Caco-2 (cell line): ENCODE data around the gene EFNA3. TPM values are rescaled to one million over a fixed set of nuclear protein-coding genes. Genes with fewer than 3 reads are reported as not detected.

Experiments
- BruUV-seq: library from RNA; stranded (reverse); fragments of 400-500 nt; replicated peaks from 2 replicates; lab custom pipeline; 2021; lab: Mats Ljungman, UMichigan
- CTCF ChIA-PET: fragments of 300-600 bp; sonication (Branson Sonifier 250); formaldehyde crosslinking; loops from one replicate; lab custom pipeline; 2022; ENCODE audit warnings: antibody characterized with exemption; lab: Charles Lee
- POLR2A ChIA-PET: fragments of 300-600 bp; sonication (Branson Sonifier 250); formaldehyde crosslinking; loops from one replicate; lab custom pipeline; 2022; ENCODE audit warnings: antibody characterized with exemption; lab: Charles Lee
- DNase-seq, 2 experiments: peaks; one replicate each; pipeline versions ENCODE4 v3.0.0 to v3.0.0-alpha.2; 2020 to 2022
- H3K27me3 ChIP-seq: replicated peaks from 2 replicates; pipeline ENCODE4 v1.6.0; 2011; ENCODE audit warnings: low read length; ENCODE audit not compliant: control insufficient read depth, insufficient read depth
- H3K36me3 ChIP-seq: 2 replicates; pipeline ENCODE4 v1.5.1; 2011; ENCODE audit warnings: low read length; ENCODE audit not compliant: control insufficient read depth, insufficient read depth
- H3K4me1 ChIP-seq: fragments of 250-450 bp; sonication (Bioruptor Pico); 2 replicates; pipeline ENCODE4 v1.5.1; 2020; ENCODE audit warnings: mild to moderate bottlenecking
- H3K4me3 ChIP-seq: 2 replicates; pipeline ENCODE4 v1.5.1; 2011; ENCODE audit warnings: low read depth, mild to moderate bottlenecking, control low read depth, low read length
- H3K9me3 ChIP-seq: fragments of 250-450 bp; sonication (Bioruptor Pico); 2 replicates; pipeline ENCODE4 v1.5.1; 2020; ENCODE audit warnings: mild to moderate bottlenecking, moderate library complexity
- H3K27ac Mint-ChIP-seq: one replicate; pipeline ENCODE4 v1.8.0; 2022; ENCODE audit warnings: mixed read lengths; ENCODE audit not compliant: unreplicated experiment
- H3K27me3 Mint-ChIP-seq: one replicate; pipeline ENCODE4 v1.8.0; 2022; ENCODE audit warnings: mixed read lengths; ENCODE audit not compliant: insufficient read depth, unreplicated experiment
- H3K36me3 Mint-ChIP-seq: one replicate; pipeline ENCODE4 v1.8.0; 2022; ENCODE audit warnings: mild to moderate bottlenecking, mixed read lengths; ENCODE audit not compliant: insufficient read depth, unreplicated experiment
- H3K4me1 Mint-ChIP-seq: one replicate; pipeline ENCODE4 v1.8.0; 2022; ENCODE audit warnings: low read depth, mixed read lengths; ENCODE audit not compliant: unreplicated experiment
- H3K4me3 Mint-ChIP-seq: one replicate; pipeline ENCODE4 v1.8.0; 2022; ENCODE audit warnings: mild to moderate bottlenecking, moderate library complexity, mixed read lengths; ENCODE audit not compliant: unreplicated experiment
- H3K9me3 Mint-ChIP-seq: one replicate; pipeline ENCODE4 v1.8.0; 2022; ENCODE audit warnings: mixed read lengths; ENCODE audit not compliant: unreplicated experiment
- intact Hi-C: fragments of 100-400 bp; cut with micrococcal nuclease; formaldehyde crosslinking; loops from one replicate; pipeline ENCODE4 v1.10.0; 2022; ENCODE audit not compliant: unreplicated experiment
- total RNA-seq: library from RNA; stranded (reverse); gene quantifications from 2 replicates; pipeline ENCODE4 v1.2.3, GENCODE V29; 2022
- TF ChIP-seq, protein P1 (sequence below), 2 experiments: fragments of 200-600 bp in 1 of 2; IDR thresholded peaks; 1 replicate in 1 of 2; 2 replicates in 1 of 2; pipeline versions ENCODE4 v1.5.1 to v1.8.0; 2011 to 2022; ENCODE audit warnings: antibody characterized with exemption in 1 of 2, control low read depth in 1 of 2, inconsistent platforms in 1 of 2, low read depth in 1 of 2, low read length in 1 of 2, mild to moderate bottlenecking in 1 of 2, moderate library complexity in 1 of 2; ENCODE audit not compliant: insufficient read depth in 1 of 2, severe bottlenecking in 1 of 2, unreplicated experiment in 1 of 2

EFNA3 gene
- total RNA-seq, 1 experiment from 2014 or later = 3.5 TPM

DNA sequence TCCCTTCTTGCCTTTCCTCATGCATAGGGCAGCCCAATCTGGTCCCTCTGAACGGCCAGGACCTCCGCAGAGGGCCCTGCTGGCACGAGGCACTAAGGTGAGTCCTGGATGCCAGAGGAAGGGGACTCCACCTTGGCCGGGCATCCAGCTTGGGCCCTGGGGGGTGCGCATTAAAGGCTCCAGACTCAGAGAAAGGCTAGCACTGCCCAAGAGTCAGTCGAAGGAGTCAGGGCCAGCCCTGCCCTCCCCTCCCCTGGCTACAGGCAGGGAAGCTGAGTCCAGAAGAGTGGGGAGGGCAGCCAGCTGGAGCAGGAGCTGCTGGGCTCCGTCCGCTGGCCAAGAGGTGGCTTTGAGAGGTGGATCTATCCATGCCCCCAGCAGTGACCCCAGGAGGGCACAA lies 17.9 kb upstream of the EFNA3 start:
- Mint-ChIP-seq H3K36me3 (peaks cover 15% of the 10 kb centered on the region), H3K27ac (no peak overlapping the region), H3K4me3 (no peak overlapping the region), H3K9me3 (no peaks in the 10 kb centered on the region), H3K4me1 (peaks cover 22% of the 10 kb centered on the region), H3K27me3 (no peaks in the 10 kb centered on the region)
- H3K4me1 ChIP-seq = 0 out of 2 replicates have a peak, but pooled peaks cover 19% of the 10 kb centered on the region
- POLR2A ChIA-PET = no interaction called here
- H3K9me3 ChIP-seq = no peaks in the 10 kb centered on the region
- no TSS peak for BruUV-seq
- H3K4me3 ChIP-seq = no peak overlapping the region
- CTCF ChIA-PET = interaction anchor here (0.6 to 2.3 kb wide), 14 partner anchors 9 to 107 kb away, joined by 3 to 24 read pairs (median 7); partner anchors contain the start of genes ADAM15, EFNA3 and FLAD1
- no peaks in the 10 kb centered on the region for H3K27me3 ChIP-seq
- H3K36me3 ChIP-seq = no peaks in the 10 kb centered on the region; the same call in 1 of the 2 replicates
- intact Hi-C loops = loop anchor here (1.0 to 5.0 kb wide), 4 partner anchors 10 to 103 kb away; partner anchors contain the start of genes CKS1B, PBXIP1 and SHC1
- TF ChIP-seq, protein P1, sequence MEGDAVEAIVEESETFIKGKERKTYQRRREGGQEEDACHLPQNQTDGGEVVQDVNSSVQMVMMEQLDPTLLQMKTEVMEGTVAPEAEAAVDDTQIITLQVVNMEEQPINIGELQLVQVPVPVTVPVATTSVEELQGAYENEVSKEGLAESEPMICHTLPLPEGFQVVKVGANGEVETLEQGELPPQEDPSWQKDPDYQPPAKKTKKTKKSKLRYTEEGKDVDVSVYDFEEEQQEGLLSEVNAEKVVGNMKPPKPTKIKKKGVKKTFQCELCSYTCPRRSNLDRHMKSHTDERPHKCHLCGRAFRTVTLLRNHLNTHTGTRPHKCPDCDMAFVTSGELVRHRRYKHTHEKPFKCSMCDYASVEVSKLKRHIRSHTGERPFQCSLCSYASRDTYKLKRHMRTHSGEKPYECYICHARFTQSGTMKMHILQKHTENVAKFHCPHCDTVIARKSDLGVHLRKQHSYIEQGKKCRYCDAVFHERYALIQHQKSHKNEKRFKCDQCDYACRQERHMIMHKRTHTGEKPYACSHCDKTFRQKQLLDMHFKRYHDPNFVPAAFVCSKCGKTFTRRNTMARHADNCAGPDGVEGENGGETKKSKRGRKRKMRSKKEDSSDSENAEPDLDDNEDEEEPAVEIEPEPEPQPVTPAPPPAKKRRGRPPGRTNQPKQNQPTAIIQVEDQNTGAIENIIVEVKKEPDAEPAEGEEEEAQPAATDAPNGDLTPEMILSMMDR (IDR thresholded peaks at IDR 0.05; ENCODE audit: insufficient read depth in 1 of 2, low read depth in 1 of 2, low read length in 1 of 2, severe bottlenecking in 1 of 2, unreplicated experiment in 1 of 2) = no peak
- no peak for DNase-seq

DNA sequence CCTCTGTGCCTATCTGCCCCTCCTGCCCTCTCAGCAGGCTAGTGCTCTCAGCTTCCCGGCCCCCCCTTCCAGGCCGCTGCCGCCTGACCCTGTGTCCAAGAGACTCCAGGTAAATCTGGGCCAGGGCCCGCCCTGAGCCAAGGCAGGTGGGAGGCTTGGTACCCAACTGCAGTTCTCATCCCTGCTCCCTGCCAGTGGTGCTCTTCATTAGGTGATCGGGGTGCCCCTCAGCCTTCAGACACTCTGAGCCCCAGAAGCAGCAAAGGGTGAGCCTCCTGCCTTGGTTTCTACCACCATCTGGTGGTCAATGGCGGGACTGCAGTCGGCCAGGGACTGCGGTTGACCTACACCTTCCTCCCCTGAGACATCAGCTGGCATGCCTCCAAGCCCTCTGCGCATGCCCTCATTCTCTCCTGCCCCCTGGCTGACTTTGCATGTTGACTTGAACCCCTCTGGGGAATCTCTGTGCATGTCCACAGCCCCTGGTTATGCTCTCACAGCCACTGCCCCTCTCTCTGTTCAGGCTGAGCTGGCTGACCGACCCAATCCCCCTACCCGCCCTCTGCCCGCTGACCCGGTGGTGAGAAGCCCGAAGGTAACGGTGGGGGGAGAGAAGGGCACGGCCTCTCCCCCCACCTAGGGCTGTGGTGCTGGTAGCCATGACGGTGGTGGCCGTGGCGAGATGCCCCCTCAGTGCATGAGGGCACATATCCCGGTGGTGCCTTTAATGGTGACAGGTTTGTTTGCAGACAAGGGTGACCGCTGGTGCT lies 17.1 kb upstream of the EFNA3 start:
- Mint-ChIP-seq H3K9me3 (no peaks in the 10 kb centered on the region), H3K27me3 (no peaks in the 10 kb centered on the region), H3K36me3 (peaks cover 19% of the 10 kb centered on the region), H3K27ac (no peak overlapping the region), H3K4me3 (no peak overlapping the region), H3K4me1 (peaks cover 22% of the 10 kb centered on the region)
- TF ChIP-seq, protein P1 (IDR thresholded peaks at IDR 0.05; ENCODE audit: insufficient read depth in 1 of 2, low read depth in 1 of 2, low read length in 1 of 2, severe bottlenecking in 1 of 2, unreplicated experiment in 1 of 2) = peak; percentile 98
- H3K4me3 ChIP-seq = no peak overlapping the region
- POLR2A ChIA-PET = no interaction called here
- no peaks in the 10 kb centered on the region for H3K27me3 ChIP-seq
- CTCF ChIA-PET = interaction anchor here (0.6 to 2.3 kb wide), 19 partner anchors 8 to 1393 kb away, joined by 3 to 24 read pairs (median 6); partner anchors contain the start of genes ADAM15, CKS1B, EFNA3 and FLAD1
- peak; percentile 85 to 91 for DNase-seq
- intact Hi-C loops = loop anchor here (1.0 to 5.0 kb wide), 4 partner anchors 11 to 104 kb away; partner anchors contain the start of genes CKS1B, PBXIP1 and SHC1
- no peaks in the 10 kb centered on the region for H3K9me3 ChIP-seq
- peaks cover 2% of the 10 kb centered on the region; the same call in 1 of the 2 replicates for H3K36me3 ChIP-seq
- BruUV-seq = no TSS peak
- 0 out of 2 replicates have a peak, but pooled peaks cover 19% of the 10 kb centered on the region for H3K4me1 ChIP-seq

DNA sequence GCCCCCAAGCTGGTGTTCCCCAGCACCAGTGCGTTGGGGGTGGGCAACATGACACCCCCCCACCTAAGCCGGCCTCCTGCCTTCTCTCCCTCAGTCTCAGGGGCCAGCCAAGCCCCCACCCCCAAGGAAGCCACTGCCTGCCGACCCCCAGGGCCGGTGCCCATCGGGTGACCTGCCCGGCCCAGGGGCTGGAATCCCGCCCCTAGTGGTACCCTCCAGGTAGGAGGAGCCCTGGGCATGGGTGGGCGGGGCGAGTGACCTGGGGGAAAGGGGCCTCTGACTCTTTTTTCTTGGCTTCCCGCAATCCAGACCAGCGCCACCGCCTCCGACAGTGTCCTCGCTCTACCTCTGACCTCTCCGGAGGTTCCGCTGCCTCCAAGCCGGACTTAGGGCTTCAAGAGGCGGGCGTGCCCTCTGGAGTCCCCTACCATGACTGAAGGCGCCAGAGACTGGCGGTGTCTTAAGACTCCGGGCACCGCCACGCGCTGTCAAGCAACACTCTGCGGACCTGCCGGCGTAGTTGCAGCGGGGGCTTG lies 16.4 kb upstream of the EFNA3 start:
- H3K27ac Mint-ChIP-seq = no peak overlapping the region
- TF ChIP-seq, protein P1 (IDR thresholded peaks at IDR 0.05; ENCODE audit: insufficient read depth in 1 of 2, low read depth in 1 of 2, low read length in 1 of 2, severe bottlenecking in 1 of 2, unreplicated experiment in 1 of 2) = peak in 1 of 2 experiments; percentile 2
- POLR2A ChIA-PET = no interaction called here
- Histone ChIP-seq H3K27me3 (no peaks in the 10 kb centered on the region), H3K4me1 (0 out of 2 replicates have a peak, but pooled peaks cover 19% of the 10 kb centered on the region), H3K4me3 (peak overlapping the region; percentile 64), H3K9me3 (no peaks in the 10 kb centered on the region), H3K36me3 (peaks cover 2% of the 10 kb centered on the region; the same call in 1 of the 2 replicates)
- H3K4me1 Mint-ChIP-seq = peaks cover 22% of the 10 kb centered on the region
- H3K36me3 Mint-ChIP-seq = peaks cover 19% of the 10 kb centered on the region
- intact Hi-C loops = loop anchor here (5.0 kb wide), 2 partner anchors 90 to 105 kb away; partner anchors contain the start of genes CKS1B, PBXIP1 and SHC1
- BruUV-seq = no TSS peak
- CTCF ChIA-PET = interaction anchor here (0.6 to 3.7 kb wide), 18 partner anchors 10 to 1392 kb away, joined by 3 to 39 read pairs (median 7); partner anchors contain the start of genes ADAM15, CKS1B, EFNA3 and KRTCAP2
- no peaks in the 10 kb centered on the region for H3K9me3 Mint-ChIP-seq
- H3K4me3 Mint-ChIP-seq = peak overlapping the region; percentile 86
- H3K27me3 Mint-ChIP-seq = no peaks in the 10 kb centered on the region
- DNase-seq = no peak
